WTC11 (cell line): ENCODE data around the gene C14orf132. TPM values are rescaled to one million over a fixed set of nuclear protein-coding genes. Genes with fewer than 3 reads are reported as not detected.

ENCODE experiments used
- ATAC-seq: fragments of 200-7000 bp; cut with Tn5 transposase; 2 replicates; pipeline ENCODE4 v1.10.0; 2021; ENCODE audit warnings: mild to moderate bottlenecking, moderate library complexity
- CTCF ChIA-PET: fragments of 300-600 bp; sonication (Branson Sonifier 250); formaldehyde crosslinking; loops from one replicate; lab custom pipeline; 2021; ENCODE audit warnings: antibody characterized with exemption; lab: Charles Lee
- POLR2A ChIA-PET: fragments of 350-600 bp; sonication (Branson Sonifier 250); formaldehyde crosslinking; loops from one replicate; lab custom pipeline; 2021; ENCODE audit warnings: antibody characterized with exemption; lab: Charles Lee
- DNase-seq: peaks from one replicate; pipeline ENCODE4 v3.0.0; 2021; ENCODE audit warnings: low spot score
- H3K27ac Mint-ChIP-seq: 2 replicates; pipeline ENCODE4 v1.8.0; 2021; ENCODE audit warnings: mixed read lengths
- H3K27me3 Mint-ChIP-seq: 2 replicates; pipeline ENCODE4 v1.8.0; 2021; ENCODE audit warnings: low read depth, mild to moderate bottlenecking, moderate library complexity, mixed read lengths
- H3K36me3 Mint-ChIP-seq: 2 replicates; pipeline ENCODE4 v1.8.0; 2021; ENCODE audit warnings: mixed read lengths
- H3K4me1 Mint-ChIP-seq: 2 replicates; pipeline ENCODE4 v1.8.0; 2022; ENCODE audit warnings: mixed read lengths
- H3K4me3 Mint-ChIP-seq: 2 replicates; pipeline ENCODE4 v1.8.0; 2021; ENCODE audit warnings: mild to moderate bottlenecking, moderate library complexity, mixed read lengths
- H3K9me3 Mint-ChIP-seq: 2 replicates; pipeline ENCODE4 v1.8.0; 2021; ENCODE audit warnings: mixed read lengths
- CREB1 ChIP-seq: sonication (generic); formaldehyde crosslinking; IDR thresholded peaks from 2 replicates; pipeline ENCODE4 v1.8.0; 2023; ENCODE audit warnings: mild to moderate bottlenecking, missing genetic modification reagents
- CREM ChIP-seq: sonication (generic); formaldehyde crosslinking; IDR thresholded peaks from 2 replicates; pipeline ENCODE4 v1.8.1; 2022; ENCODE audit warnings: mild to moderate bottlenecking, missing genetic modification reagents, moderate library complexity
- EMX1 ChIP-seq: fragments of 250-450 bp; sonication (Bioruptor Pico); IDR thresholded peaks from 2 replicates; pipeline ENCODE4 v1.8.0; 2021; ENCODE audit warnings: mild to moderate bottlenecking
- ESRRA ChIP-seq: sonication (generic); formaldehyde crosslinking; IDR thresholded peaks from 2 replicates; pipeline ENCODE4 v1.8.1; 2022; ENCODE audit warnings: mild to moderate bottlenecking, missing genetic modification reagents, borderline replicate concordance
- ETV6 ChIP-seq: sonication (generic); formaldehyde crosslinking; IDR thresholded peaks from 2 replicates; pipeline ENCODE4 v1.8.1; 2022; ENCODE audit warnings: mild to moderate bottlenecking, missing genetic modification reagents
- FOXJ3 ChIP-seq: sonication (generic); formaldehyde crosslinking; IDR thresholded peaks from 2 replicates; pipeline ENCODE4 v1.9.0; 2021; ENCODE audit warnings: missing genetic modification reagents, mild to moderate bottlenecking, borderline replicate concordance
- FOXK1 ChIP-seq: sonication (generic); formaldehyde crosslinking; IDR thresholded peaks from 2 replicates; pipeline ENCODE4 v1.8.0; 2022; ENCODE audit warnings: mild to moderate bottlenecking, moderate library complexity, missing genetic modification reagents
- GABPB1 ChIP-seq: sonication (generic); formaldehyde crosslinking; IDR thresholded peaks from 2 replicates; pipeline ENCODE4 v1.8.1; 2023; ENCODE audit warnings: mild to moderate bottlenecking, missing genetic modification reagents
- JAZF1 ChIP-seq: fragments of 250-450 bp; sonication (Bioruptor Pico); IDR thresholded peaks from 2 replicates; pipeline ENCODE4 v1.9.0; 2021; ENCODE audit warnings: moderate library complexity, mild to moderate bottlenecking, inconsistent platforms
- KAT7 ChIP-seq: sonication (generic); formaldehyde crosslinking; IDR thresholded peaks from 2 replicates; pipeline ENCODE4 v1.8.1; 2023; ENCODE audit warnings: missing genetic modification reagents, mild to moderate bottlenecking, borderline replicate concordance
- MXD4 ChIP-seq: fragments of 250-450 bp; sonication (Bioruptor Pico); IDR thresholded peaks from 2 replicates; pipeline ENCODE4 v1.8.0; 2021; ENCODE audit warnings: mild to moderate bottlenecking, moderate library complexity, borderline replicate concordance
- MYBL2 ChIP-seq: sonication (generic); formaldehyde crosslinking; IDR thresholded peaks from 2 replicates; pipeline ENCODE4 v1.8.1; 2023; ENCODE audit warnings: mild to moderate bottlenecking, moderate library complexity, missing genetic modification reagents
- PRRX2 ChIP-seq: fragments of 250-450 bp; sonication (Bioruptor Pico); IDR thresholded peaks from 2 replicates; pipeline ENCODE4 v1.8.0; 2021; ENCODE audit warnings: mild to moderate bottlenecking
- RORB ChIP-seq: fragments of 250-450 bp; sonication (Bioruptor Pico); IDR thresholded peaks from 2 replicates; pipeline ENCODE4 v1.9.0; 2021; ENCODE audit warnings: mild to moderate bottlenecking
- TEAD1 ChIP-seq: sonication (generic); formaldehyde crosslinking; IDR thresholded peaks from 2 replicates; pipeline ENCODE4 v1.8.0; 2022; ENCODE audit warnings: mild to moderate bottlenecking, missing genetic modification reagents
- TEAD4 ChIP-seq: sonication (generic); formaldehyde crosslinking; IDR thresholded peaks from 2 replicates; pipeline ENCODE4 v1.8.0; 2022; ENCODE audit warnings: mild to moderate bottlenecking, missing genetic modification reagents
- ZNF138 ChIP-seq: sonication (generic); formaldehyde crosslinking; conservative IDR thresholded peaks from 2 replicates; pipeline ENCODE4 v1.8.1; 2022; ENCODE audit warnings: mild to moderate bottlenecking, moderate library complexity, missing genetic modification reagents
- ZNF232 ChIP-seq: sonication (generic); formaldehyde crosslinking; IDR thresholded peaks from 2 replicates; pipeline ENCODE4 v1.8.0; 2022; ENCODE audit warnings: mild to moderate bottlenecking, missing genetic modification reagents
- ZNF263 ChIP-seq: sonication (generic); formaldehyde crosslinking; IDR thresholded peaks from 2 replicates; pipeline ENCODE4 v1.8.1; 2022; ENCODE audit warnings: low read depth, mild to moderate bottlenecking, moderate library complexity, missing genetic modification reagents
- ZNF671 ChIP-seq: fragments of 250-450 bp; sonication (Bioruptor Pico); IDR thresholded peaks from 2 replicates; pipeline ENCODE4 v1.8.0; 2021; ENCODE audit warnings: mild to moderate bottlenecking
- total RNA-seq: library from RNA; stranded (reverse); gene quantifications from 3 replicates; pipeline ENCODE4 v1.2.3, GENCODE V29; 2021
- TF ChIP-seq, protein P1 (sequence below): fragments of 250-450 bp; sonication (Bioruptor Pico); IDR thresholded peaks from 2 replicates; pipeline ENCODE4 v1.8.0; 2021; ENCODE audit warnings: mild to moderate bottlenecking
- TF ChIP-seq, protein P2 (sequence below): sonication (generic); formaldehyde crosslinking; IDR thresholded peaks from 2 replicates; pipeline ENCODE4 v1.8.1; 2022; ENCODE audit warnings: low read depth, mild to moderate bottlenecking, moderate library complexity, missing genetic modification reagents, borderline replicate concordance
- TF ChIP-seq, protein P3 (sequence below): sonication (generic); formaldehyde crosslinking; IDR thresholded peaks from 2 replicates; pipeline ENCODE4 v1.8.1; 2022; ENCODE audit warnings: low read depth, missing genetic modification reagents, borderline replicate concordance
- TF ChIP-seq, protein P4 (sequence below): fragments of 250-450 bp; sonication (Bioruptor Pico); IDR thresholded peaks from 2 replicates; pipeline ENCODE4 v1.9.0; 2021; ENCODE audit warnings: mild to moderate bottlenecking
- TF ChIP-seq, protein P5 (sequence below): sonication (generic); formaldehyde crosslinking; IDR thresholded peaks from 2 replicates; pipeline ENCODE4 v1.8.0; 2023; ENCODE audit warnings: mild to moderate bottlenecking, missing genetic modification reagents
- TF ChIP-seq, protein P6 (sequence below): sonication (generic); formaldehyde crosslinking; IDR thresholded peaks from 2 replicates; pipeline ENCODE4 v1.8.0; 2022; ENCODE audit warnings: mild to moderate bottlenecking, missing genetic modification reagents
- TF ChIP-seq, protein P7 (sequence below): sonication (generic); formaldehyde crosslinking; IDR thresholded peaks from 2 replicates; pipeline ENCODE4 v1.8.1; 2022; ENCODE audit warnings: mild to moderate bottlenecking, moderate library complexity, missing genetic modification reagents

C14orf132 gene
- total RNA-seq, 1 experiment from 2014 or later: 14.1 TPM

DNA sequence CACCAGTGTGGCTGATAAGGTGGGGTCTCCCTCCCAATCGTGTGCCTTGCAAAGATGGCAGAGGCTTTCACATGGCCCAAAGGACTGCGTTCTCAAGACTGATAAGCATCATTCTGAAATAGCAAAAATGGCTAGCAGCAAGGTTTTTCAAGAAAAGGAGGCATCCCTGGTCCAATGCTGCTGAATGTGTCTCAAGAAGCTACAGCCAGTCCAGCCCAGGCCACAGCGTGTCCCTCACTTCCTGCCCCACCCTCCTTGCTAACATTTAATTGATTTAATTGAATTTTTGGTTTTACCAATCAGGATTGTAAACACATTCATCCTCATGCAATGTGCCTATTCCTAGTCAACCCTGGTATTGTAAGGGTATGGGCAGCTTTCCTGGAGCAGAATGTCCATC lies 55.9 kb downstream of the C14orf132 start:
- TF ChIP-seq ZNF263 (CRISPR knock-in tag) (no peak), FOXJ3 (CRISPR knock-in tag) (no peak), GABPB1 (no peak), ZNF671 (CRISPR knock-in tag) (no peak), ZNF232 (CRISPR knock-in tag) (no peak), ZNF138 (CRISPR knock-in tag) (no peak), KAT7 (CRISPR knock-in tag) (no peak), RORB (CRISPR knock-in tag) (no peak), PRRX2 (CRISPR knock-in tag) (no peak), ETV6 (no peak), JAZF1 (no peak), ESRRA (CRISPR knock-in tag) (no peak), MXD4 (CRISPR knock-in tag) (no peak), TEAD4 (CRISPR knock-in tag) (no peak), FOXK1 (CRISPR knock-in tag) (no peak)
- TF ChIP-seq, protein P1, sequence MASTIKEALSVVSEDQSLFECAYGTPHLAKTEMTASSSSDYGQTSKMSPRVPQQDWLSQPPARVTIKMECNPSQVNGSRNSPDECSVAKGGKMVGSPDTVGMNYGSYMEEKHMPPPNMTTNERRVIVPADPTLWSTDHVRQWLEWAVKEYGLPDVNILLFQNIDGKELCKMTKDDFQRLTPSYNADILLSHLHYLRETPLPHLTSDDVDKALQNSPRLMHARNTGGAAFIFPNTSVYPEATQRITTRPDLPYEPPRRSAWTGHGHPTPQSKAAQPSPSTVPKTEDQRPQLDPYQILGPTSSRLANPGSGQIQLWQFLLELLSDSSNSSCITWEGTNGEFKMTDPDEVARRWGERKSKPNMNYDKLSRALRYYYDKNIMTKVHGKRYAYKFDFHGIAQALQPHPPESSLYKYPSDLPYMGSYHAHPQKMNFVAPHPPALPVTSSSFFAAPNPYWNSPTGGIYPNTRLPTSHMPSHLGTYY (CRISPR knock-in tag): no peak
- TF ChIP-seq, protein P2, sequence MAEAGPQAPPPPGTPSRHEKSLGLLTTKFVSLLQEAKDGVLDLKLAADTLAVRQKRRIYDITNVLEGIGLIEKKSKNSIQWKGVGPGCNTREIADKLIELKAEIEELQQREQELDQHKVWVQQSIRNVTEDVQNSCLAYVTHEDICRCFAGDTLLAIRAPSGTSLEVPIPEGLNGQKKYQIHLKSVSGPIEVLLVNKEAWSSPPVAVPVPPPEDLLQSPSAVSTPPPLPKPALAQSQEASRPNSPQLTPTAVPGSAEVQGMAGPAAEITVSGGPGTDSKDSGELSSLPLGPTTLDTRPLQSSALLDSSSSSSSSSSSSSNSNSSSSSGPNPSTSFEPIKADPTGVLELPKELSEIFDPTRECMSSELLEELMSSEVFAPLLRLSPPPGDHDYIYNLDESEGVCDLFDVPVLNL (CRISPR knock-in tag): no peak
- TF ChIP-seq, protein P3, sequence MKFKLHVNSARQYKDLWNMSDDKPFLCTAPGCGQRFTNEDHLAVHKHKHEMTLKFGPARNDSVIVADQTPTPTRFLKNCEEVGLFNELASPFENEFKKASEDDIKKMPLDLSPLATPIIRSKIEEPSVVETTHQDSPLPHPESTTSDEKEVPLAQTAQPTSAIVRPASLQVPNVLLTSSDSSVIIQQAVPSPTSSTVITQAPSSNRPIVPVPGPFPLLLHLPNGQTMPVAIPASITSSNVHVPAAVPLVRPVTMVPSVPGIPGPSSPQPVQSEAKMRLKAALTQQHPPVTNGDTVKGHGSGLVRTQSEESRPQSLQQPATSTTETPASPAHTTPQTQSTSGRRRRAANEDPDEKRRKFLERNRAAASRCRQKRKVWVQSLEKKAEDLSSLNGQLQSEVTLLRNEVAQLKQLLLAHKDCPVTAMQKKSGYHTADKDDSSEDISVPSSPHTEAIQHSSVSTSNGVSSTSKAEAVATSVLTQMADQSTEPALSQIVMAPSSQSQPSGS: no peak
- no peak overlapping the region for H3K4me3 Mint-ChIP-seq
- ChIA-PET POLR2A (no interaction called here), CTCF (interaction anchor here (0.6 to 1.8 kb wide), 4 partner anchors 38 to 530 kb away, joined by 3 to 14 read pairs (median 3); no protein-coding TSS in a partner anchor)
- ATAC-seq: no peak
- no peak for DNase-seq
- H3K27me3 Mint-ChIP-seq: no peaks in the 10 kb centered on the region
- peaks cover 20% of the 10 kb centered on the region for H3K4me1 Mint-ChIP-seq
- H3K27ac Mint-ChIP-seq: no peak overlapping the region
- no peaks in the 10 kb centered on the region for H3K9me3 Mint-ChIP-seq
- no peaks in the 10 kb centered on the region for H3K36me3 Mint-ChIP-seq

DNA sequence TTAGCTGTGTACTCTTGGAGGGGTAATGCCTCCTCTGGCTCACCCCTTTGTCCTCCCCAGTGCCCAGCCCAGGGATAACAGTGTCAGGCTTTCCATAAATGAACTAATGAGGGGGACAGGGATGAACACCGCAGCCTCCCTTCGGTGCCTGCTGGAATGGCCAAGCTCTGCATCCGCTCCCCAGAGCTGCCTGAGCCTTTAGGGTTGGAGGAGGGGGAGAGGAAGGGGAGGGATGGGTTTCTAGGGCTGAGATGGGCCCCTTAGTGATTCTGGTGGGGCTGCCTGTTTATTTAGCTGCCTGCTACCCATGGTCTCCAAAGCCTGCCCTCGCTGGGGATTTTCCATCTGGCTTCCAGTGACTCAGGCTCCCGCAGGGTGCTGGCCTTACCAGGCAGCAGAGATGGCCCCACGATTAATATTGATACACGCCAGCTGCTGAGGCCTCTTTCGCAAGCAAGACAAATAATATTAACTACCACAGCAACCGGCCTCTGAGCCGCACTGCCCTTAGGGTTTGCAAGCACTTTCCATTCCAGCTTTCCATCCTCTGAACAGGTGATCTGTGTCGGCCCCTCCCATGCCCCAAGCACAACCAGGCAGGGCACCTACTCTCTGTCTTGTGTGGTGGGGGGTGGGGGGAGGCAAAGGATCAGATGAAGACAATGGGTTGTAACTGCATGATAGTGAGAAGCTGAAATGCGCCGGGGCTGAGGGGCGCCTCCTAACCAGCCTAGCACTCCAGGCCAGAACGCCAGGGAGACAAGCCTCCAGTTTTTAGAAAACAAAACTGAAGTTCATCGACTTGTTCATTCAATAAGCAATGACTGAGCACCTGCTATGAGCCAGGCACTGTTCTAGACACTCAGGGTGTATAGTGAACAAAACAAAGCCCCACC lies 56.7 kb downstream of the C14orf132 start:
- Mint-ChIP-seq H3K27ac (no peak overlapping the region), H3K27me3 (no peaks in the 10 kb centered on the region), H3K4me1 (peaks cover 15% of the 10 kb centered on the region), H3K4me3 (no peak overlapping the region), H3K9me3 (no peaks in the 10 kb centered on the region), H3K36me3 (no peaks in the 10 kb centered on the region)
- POLR2A ChIA-PET: no interaction called here
- CTCF ChIA-PET: interaction anchor here (0.6 to 1.8 kb wide), 7 partner anchors 10 to 530 kb away, joined by 3 to 14 read pairs (median 3); no protein-coding TSS in a partner anchor
- ATAC-seq: peak; percentile 9
- no peak for DNase-seq
- TF ChIP-seq, protein P4, sequence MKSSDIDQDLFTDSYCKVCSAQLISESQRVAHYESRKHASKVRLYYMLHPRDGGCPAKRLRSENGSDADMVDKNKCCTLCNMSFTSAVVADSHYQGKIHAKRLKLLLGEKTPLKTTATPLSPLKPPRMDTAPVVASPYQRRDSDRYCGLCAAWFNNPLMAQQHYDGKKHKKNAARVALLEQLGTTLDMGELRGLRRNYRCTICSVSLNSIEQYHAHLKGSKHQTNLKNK (CRISPR knock-in tag): no peak
- no peak for TF ChIP-seq EMX1 (CRISPR knock-in tag)
- no peak for TF ChIP-seq TEAD1 (CRISPR knock-in tag)
- TF ChIP-seq, protein P5, sequence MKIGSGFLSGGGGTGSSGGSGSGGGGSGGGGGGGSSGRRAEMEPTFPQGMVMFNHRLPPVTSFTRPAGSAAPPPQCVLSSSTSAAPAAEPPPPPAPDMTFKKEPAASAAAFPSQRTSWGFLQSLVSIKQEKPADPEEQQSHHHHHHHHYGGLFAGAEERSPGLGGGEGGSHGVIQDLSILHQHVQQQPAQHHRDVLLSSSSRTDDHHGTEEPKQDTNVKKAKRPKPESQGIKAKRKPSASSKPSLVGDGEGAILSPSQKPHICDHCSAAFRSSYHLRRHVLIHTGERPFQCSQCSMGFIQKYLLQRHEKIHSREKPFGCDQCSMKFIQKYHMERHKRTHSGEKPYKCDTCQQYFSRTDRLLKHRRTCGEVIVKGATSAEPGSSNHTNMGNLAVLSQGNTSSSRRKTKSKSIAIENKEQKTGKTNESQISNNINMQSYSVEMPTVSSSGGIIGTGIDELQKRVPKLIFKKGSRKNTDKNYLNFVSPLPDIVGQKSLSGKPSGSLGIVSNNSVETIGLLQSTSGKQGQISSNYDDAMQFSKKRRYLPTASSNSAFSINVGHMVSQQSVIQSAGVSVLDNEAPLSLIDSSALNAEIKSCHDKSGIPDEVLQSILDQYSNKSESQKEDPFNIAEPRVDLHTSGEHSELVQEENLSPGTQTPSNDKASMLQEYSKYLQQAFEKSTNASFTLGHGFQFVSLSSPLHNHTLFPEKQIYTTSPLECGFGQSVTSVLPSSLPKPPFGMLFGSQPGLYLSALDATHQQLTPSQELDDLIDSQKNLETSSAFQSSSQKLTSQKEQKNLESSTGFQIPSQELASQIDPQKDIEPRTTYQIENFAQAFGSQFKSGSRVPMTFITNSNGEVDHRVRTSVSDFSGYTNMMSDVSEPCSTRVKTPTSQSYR: no peak
- no peak for TF ChIP-seq CREM (CRISPR knock-in tag)
- TF ChIP-seq, protein P6, sequence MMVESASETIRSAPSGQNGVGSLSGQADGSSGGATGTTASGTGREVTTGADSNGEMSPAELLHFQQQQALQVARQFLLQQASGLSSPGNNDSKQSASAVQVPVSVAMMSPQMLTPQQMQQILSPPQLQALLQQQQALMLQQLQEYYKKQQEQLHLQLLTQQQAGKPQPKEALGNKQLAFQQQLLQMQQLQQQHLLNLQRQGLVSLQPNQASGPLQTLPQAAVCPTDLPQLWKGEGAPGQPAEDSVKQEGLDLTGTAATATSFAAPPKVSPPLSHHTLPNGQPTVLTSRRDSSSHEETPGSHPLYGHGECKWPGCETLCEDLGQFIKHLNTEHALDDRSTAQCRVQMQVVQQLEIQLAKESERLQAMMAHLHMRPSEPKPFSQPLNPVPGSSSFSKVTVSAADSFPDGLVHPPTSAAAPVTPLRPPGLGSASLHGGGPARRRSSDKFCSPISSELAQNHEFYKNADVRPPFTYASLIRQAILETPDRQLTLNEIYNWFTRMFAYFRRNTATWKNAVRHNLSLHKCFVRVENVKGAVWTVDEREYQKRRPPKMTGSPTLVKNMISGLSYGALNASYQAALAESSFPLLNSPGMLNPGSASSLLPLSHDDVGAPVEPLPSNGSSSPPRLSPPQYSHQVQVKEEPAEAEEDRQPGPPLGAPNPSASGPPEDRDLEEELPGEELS (CRISPR knock-in tag): no peak
- no peak for TF ChIP-seq CREB1 (CRISPR knock-in tag)
- TF ChIP-seq, protein P7, sequence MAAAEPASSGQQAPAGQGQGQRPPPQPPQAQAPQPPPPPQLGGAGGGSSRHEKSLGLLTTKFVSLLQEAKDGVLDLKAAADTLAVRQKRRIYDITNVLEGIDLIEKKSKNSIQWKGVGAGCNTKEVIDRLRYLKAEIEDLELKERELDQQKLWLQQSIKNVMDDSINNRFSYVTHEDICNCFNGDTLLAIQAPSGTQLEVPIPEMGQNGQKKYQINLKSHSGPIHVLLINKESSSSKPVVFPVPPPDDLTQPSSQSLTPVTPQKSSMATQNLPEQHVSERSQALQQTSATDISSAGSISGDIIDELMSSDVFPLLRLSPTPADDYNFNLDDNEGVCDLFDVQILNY (CRISPR knock-in tag): no peak
- TF ChIP-seq MYBL2 (CRISPR knock-in tag): no peak
- no peak for TF ChIP-seq JAZF1
